Measurements from ENCODE around the gene CLCN4.

Gene CLCN4

GRCh38 chrX:10156199-10157031 lies at the start of gene CLCN4:
Gene CLCN4 (plus strand): TSS chrX:10156975. CDS start chrX:10185033, 28,058 bp downstream.
- DNase-seq, result peak; percentile 9

GRCh38 chrX:10107483-10107882 lies 49.3 kb upstream of the CLCN4 start:
- DNase-seq, result no peak

GRCh38 chrX:10108288-10108687 lies 48.5 kb upstream of the CLCN4 start:
- DNase-seq, result no peak

GRCh38 chrX:10109695-10110094 lies 47.1 kb upstream of the CLCN4 start:
- DNase-seq, result no peak

GRCh38 chrX:10110316-10110935 lies 46.3 kb upstream of the CLCN4 start:
- DNase-seq, result no peak

GRCh38 chrX:10110984-10111363 lies 45.8 kb upstream of the CLCN4 start:
- no peak for DNase-seq

GRCh38 chrX:10111364-10112148 lies 45.2 kb upstream of the CLCN4 start:
- no peak for DNase-seq

- no peak for DNase-seq
Observed at GRCh38 chrX:10112510-10112909, 44.3 kb upstream of the CLCN4 start.

- no peak for DNase-seq
Observed at GRCh38 chrX:10115082-10115481, 41.7 kb upstream of the CLCN4 start.

GRCh38 chrX:10117301-10117700 lies 39.5 kb upstream of the CLCN4 start:
- DNase-seq, result no peak

GRCh38 chrX:10117864-10118377 lies 38.9 kb upstream of the CLCN4 start:
- no peak for DNase-seq

- no peak for DNase-seq
Observed at GRCh38 chrX:10118530-10118929, 38.2 kb upstream of the CLCN4 start.

GRCh38 chrX:10119399-10119990 lies 37.3 kb upstream of the CLCN4 start:
- peak; percentile 64 for DNase-seq

GRCh38 chrX:10120331-10120730 lies 36.4 kb upstream of the CLCN4 start:
- DNase-seq, result no peak

- DNase-seq, result no peak
Observed at GRCh38 chrX:10120828-10121227, 35.9 kb upstream of the CLCN4 start.

GRCh38 chrX:10121787-10122186 lies 35.0 kb upstream of the CLCN4 start:
- no peak for DNase-seq

GRCh38 chrX:10124506-10125247 lies 32.1 kb upstream of the CLCN4 start:
- no peak for DNase-seq

- DNase-seq, result no peak
Observed at GRCh38 chrX:10125248-10125615, 31.5 kb upstream of the CLCN4 start.

- DNase-seq, result no peak
Observed at GRCh38 chrX:10126044-10126443, 30.7 kb upstream of the CLCN4 start.

- no peak for DNase-seq
Observed at GRCh38 chrX:10126834-10127233, 29.9 kb upstream of the CLCN4 start.

- no peak for DNase-seq
Observed at GRCh38 chrX:10128386-10128785, 28.4 kb upstream of the CLCN4 start.

- DNase-seq, result no peak
Observed at GRCh38 chrX:10129229-10129628, 27.5 kb upstream of the CLCN4 start.

All from NCI-H2081 treated with DMSO at 0.1 percent for 48 hours (cell line).